ENCODE data around the gene CDPF1. TPM values are rescaled to one million over a fixed set of nuclear protein-coding genes. Genes with fewer than 3 reads are reported as not detected.
A peak's percentile ranks its signal among the peaks of the same experiment; 100 is the strongest.

Gene CDPF1
- total and polyA plus RNA-seq, 9 donors = 4.3 to 20.8 (median 11.5) TPM

DNA sequence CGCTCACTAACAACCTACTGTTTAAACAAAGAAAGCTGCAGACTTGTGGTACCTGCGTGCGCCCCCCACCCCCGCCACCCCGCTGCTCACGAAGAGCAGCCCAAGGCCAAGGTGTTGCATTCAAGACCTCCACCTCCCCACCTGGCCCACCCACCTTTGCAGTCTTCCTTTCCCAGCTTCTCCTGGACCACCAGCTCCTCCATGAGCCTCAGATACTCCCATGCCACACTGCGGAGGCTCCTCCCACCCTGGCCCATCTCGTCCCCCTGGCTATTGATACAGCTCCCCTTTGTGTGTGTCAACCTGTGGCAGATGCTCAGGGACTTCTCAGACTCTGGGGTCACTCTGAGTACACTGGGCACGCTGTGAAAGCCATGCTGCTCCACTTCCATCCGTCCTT lies 3.9 kb downstream of the CDPF1 start:
- Histone ChIP-seq H3K4me3 (no peak overlapping the region), H3K9me3 (no peaks in the 10 kb centered on the region), H3K36me3 (no peaks in the 10 kb centered on the region), H3K27me3 (no peaks in the 10 kb centered on the region), H3K4me1 (ENCODE audit: insufficient read depth) (peaks cover 14% of the 10 kb centered on the region), H3K27ac (no peak overlapping the region)
- intact Hi-C loops (cut with DNase I) = no loop called here
- no peak for DNase-seq
- TF ChIP-seq, protein P1, sequence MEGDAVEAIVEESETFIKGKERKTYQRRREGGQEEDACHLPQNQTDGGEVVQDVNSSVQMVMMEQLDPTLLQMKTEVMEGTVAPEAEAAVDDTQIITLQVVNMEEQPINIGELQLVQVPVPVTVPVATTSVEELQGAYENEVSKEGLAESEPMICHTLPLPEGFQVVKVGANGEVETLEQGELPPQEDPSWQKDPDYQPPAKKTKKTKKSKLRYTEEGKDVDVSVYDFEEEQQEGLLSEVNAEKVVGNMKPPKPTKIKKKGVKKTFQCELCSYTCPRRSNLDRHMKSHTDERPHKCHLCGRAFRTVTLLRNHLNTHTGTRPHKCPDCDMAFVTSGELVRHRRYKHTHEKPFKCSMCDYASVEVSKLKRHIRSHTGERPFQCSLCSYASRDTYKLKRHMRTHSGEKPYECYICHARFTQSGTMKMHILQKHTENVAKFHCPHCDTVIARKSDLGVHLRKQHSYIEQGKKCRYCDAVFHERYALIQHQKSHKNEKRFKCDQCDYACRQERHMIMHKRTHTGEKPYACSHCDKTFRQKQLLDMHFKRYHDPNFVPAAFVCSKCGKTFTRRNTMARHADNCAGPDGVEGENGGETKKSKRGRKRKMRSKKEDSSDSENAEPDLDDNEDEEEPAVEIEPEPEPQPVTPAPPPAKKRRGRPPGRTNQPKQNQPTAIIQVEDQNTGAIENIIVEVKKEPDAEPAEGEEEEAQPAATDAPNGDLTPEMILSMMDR (IDR thresholded peaks at IDR 0.05) = no peak
- TF ChIP-seq EP300 (IDR thresholded peaks at IDR 0.05) (no peak), POLR2A (IDR thresholded peaks at IDR 0.05) (no peak)
- WGBS, 3 donors = 93 to 95% (median 94%) methylated on average over 10 of the region's 10 CpGs

DNA sequence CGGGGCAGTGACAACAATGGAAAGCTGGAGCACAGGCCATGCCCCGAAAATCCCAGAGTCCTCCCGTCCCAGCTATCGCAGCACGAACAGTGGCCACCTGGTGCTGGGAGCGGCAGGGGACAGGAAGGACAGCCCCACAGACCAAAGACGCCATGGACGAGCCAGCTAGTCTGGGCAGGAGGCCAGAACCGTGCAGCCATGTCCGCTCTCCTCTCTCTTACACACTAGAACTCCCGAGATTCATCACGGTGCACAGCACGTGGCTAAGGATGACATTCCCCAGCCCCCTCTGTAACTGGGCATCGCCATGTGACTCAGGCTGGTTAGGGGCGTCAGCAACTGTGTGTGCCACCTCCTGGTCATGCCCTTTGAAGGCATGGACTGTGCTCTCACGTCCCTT lies 4.6 kb downstream of the CDPF1 start:
- Histone ChIP-seq H3K27me3 (no peaks in the 10 kb centered on the region), H3K9me3 (no peaks in the 10 kb centered on the region), H3K4me3 (no peak overlapping the region), H3K36me3 (no peaks in the 10 kb centered on the region), H3K4me1 (ENCODE audit: insufficient read depth) (peaks cover 11% of the 10 kb centered on the region), H3K27ac (no peak overlapping the region)
- intact Hi-C loops (cut with DNase I) = no loop called here
- WGBS, 3 donors = 56 to 70% (median 59%) methylated on average over 16 of the region's 16 CpGs
- peak in 2 of 5 donors; percentile 38 to 40 for DNase-seq
- TF ChIP-seq EP300 (IDR thresholded peaks at IDR 0.05) (no peak), POLR2A (IDR thresholded peaks at IDR 0.05) (no peak)
- TF ChIP-seq, protein P1 (IDR thresholded peaks at IDR 0.05) = no peak

DNA sequence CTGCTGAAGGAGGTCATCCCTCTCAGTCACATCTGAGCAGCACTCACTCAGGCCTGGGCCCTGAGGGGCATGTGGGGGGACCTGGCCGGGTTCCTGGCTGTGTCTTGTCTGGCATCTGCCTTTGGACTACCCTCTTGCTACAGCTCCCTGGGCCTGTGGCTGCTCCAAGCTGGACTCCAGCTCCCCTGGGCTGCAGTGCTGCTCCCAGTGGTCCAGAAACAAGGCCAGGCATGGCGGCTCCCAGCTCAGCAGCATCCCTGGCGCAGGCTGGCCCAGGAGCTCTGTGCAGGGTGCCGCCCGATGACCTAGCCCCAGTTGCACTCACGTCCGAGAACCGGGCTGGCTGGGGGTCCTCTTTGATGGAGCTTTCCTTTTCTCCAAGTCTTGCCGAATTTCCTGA lies 5.3 kb downstream of the CDPF1 start:
- TF ChIP-seq EP300 (IDR thresholded peaks at IDR 0.05) (no peak), POLR2A (IDR thresholded peaks at IDR 0.05) (no peak)
- TF ChIP-seq, protein P1 (IDR thresholded peaks at IDR 0.05) = no peak

DNA sequence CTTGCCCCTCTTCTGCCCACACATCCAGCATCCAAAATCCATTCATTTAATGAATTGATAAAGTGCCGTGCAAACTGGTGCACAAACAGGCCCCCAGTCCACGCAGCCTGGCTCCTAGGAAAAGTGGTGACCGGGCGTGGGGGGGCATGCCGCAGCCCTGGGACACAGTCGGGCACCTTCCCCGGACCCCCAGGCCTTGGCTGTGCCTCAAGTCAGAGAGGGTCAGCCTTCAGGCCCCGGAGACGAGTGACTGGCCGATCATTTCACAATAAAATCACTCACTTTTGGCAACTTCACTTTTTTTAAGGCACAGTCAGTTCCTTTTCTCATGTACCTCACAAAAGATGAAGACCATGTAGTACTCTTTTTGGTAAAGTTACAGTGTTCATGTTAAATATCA lies 8.0 kb downstream of the CDPF1 start:
- no peak for DNase-seq
- TF ChIP-seq, protein P1 (IDR thresholded peaks at IDR 0.05) = no peak
- TF ChIP-seq EP300 (IDR thresholded peaks at IDR 0.05) (no peak), POLR2A (IDR thresholded peaks at IDR 0.05) (no peak)
- H3K27me3 ChIP-seq = no peaks in the 10 kb centered on the region
- intact Hi-C loops (cut with DNase I) = no loop called here
- WGBS, 3 donors = 76 to 85% (median 80%) methylated on average over 10 of the region's 10 CpGs
- H3K9me3 ChIP-seq = no peaks in the 10 kb centered on the region
- H3K27ac ChIP-seq = no peak overlapping the region
- H3K36me3 ChIP-seq = no peaks in the 10 kb centered on the region
- no peak overlapping the region for H3K4me3 ChIP-seq
- H3K4me1 ChIP-seq (ENCODE audit: insufficient read depth) = peaks cover 9% of the 10 kb centered on the region

More for the DNA sequence above, 5.3 kb downstream of the CDPF1 start:
- Histone ChIP-seq H3K4me1 (ENCODE audit: insufficient read depth) (peaks cover 11% of the 10 kb centered on the region), H3K36me3 (no peaks in the 10 kb centered on the region), H3K9me3 (no peaks in the 10 kb centered on the region), H3K27me3 (no peaks in the 10 kb centered on the region), H3K27ac (no peak overlapping the region), H3K4me3 (no peak overlapping the region)
- intact Hi-C loops (cut with DNase I) = no loop called here
- 67 to 80% (median 75%) methylated on average over 9 of the region's 9 CpGs for WGBS, 3 donors
- peak in 1 of 5 donors; percentile 19 for DNase-seq
